SK-N-SH treated with all-trans-retinoic acid at 6 μM for 48 hours (cell line): ENCODE measurements around the gene TXLNG.

Experiments
- ATAC-seq: fragments of 200-7000 bp; cut with Tn5 transposase; 3 replicates; pipeline ENCODE4 v1.9.1; 2020; ENCODE audit warnings: mild to moderate bottlenecking, moderate library complexity
- ARNTL ChIP-seq: fragments of 450-650 bp; formaldehyde crosslinking; IDR thresholded peaks from 2 replicates; pipeline ENCODE4 v1.5.0; 2020; ENCODE audit warnings: low read depth, mild to moderate bottlenecking, moderate library complexity, borderline replicate concordance
- BACH2 ChIP-seq: fragments of 250-450 bp; sonication (Bioruptor Pico); IDR thresholded peaks from 2 replicates; pipeline ENCODE4 v1.9.0; 2021; ENCODE audit warnings: mild to moderate bottlenecking, borderline replicate concordance
- CREB5 ChIP-seq: fragments of 250-450 bp; sonication (Bioruptor Pico); IDR thresholded peaks from 2 replicates; pipeline ENCODE4 v1.5.1; 2020; ENCODE audit warnings: low read depth, mild to moderate bottlenecking, moderate library complexity
- CSDC2 ChIP-seq: fragments of 250-450 bp; sonication (Bioruptor Pico); IDR thresholded peaks from 2 replicates; pipeline ENCODE4 v1.5.0; 2020; ENCODE audit warnings: mild to moderate bottlenecking, moderate library complexity
- ESRRG ChIP-seq: fragments of 250-450 bp; sonication (Bioruptor Pico); IDR thresholded peaks from 2 replicates; pipeline ENCODE4 v1.6.1; 2021; ENCODE audit warnings: mild to moderate bottlenecking
- GLIS3 ChIP-seq: fragments of 250-450 bp; sonication (Bioruptor Pico); IDR thresholded peaks from 2 replicates; pipeline ENCODE4 v1.5.0; 2020; ENCODE audit warnings: mild to moderate bottlenecking, moderate library complexity
- ISL1 ChIP-seq: fragments of 250-450 bp; sonication (Bioruptor Pico); IDR thresholded peaks from 2 replicates; pipeline ENCODE4 v2.1.2; 2022; ENCODE audit warnings: mild to moderate bottlenecking, moderate library complexity
- OSR1 ChIP-seq: fragments of 250-450 bp; sonication (Bioruptor Pico); IDR thresholded peaks from 2 replicates; pipeline ENCODE4 v1.8.0; 2022; ENCODE audit warnings: moderate library complexity, mild to moderate bottlenecking, inconsistent platforms
- PATZ1 ChIP-seq: fragments of 250-450 bp; sonication (Bioruptor Pico); IDR thresholded peaks from 2 replicates; pipeline ENCODE4 v1.8.0; 2020; ENCODE audit warnings: mild to moderate bottlenecking, moderate library complexity, borderline replicate concordance
- PPARA ChIP-seq: fragments of 250-450 bp; sonication (Bioruptor Pico); IDR thresholded peaks from 2 replicates; pipeline ENCODE4 v1.5.0; 2020; ENCODE audit warnings: mild to moderate bottlenecking, borderline replicate concordance
- RARB ChIP-seq: fragments of 250-450 bp; sonication (Bioruptor Pico); IDR thresholded peaks from 2 replicates; pipeline ENCODE4 v1.8.0; 2021; ENCODE audit warnings: mild to moderate bottlenecking, moderate library complexity
- SNAI2 ChIP-seq: fragments of 250-450 bp; sonication (Bioruptor Pico); IDR thresholded peaks from 2 replicates; pipeline ENCODE4 v1.5.0; 2020; ENCODE audit warnings: mild to moderate bottlenecking, moderate library complexity
- TCF4 ChIP-seq: fragments of 250-450 bp; sonication (Bioruptor Pico); IDR thresholded peaks from 2 replicates; pipeline ENCODE4 v1.8.0; 2021; ENCODE audit warnings: mild to moderate bottlenecking, moderate library complexity, borderline replicate concordance
- TOX ChIP-seq: fragments of 250-450 bp; sonication (Bioruptor Pico); IDR thresholded peaks from 2 replicates; pipeline ENCODE4 v1.8.0; 2021; ENCODE audit warnings: mild to moderate bottlenecking, moderate library complexity, borderline replicate concordance
- TSHZ2 ChIP-seq: fragments of 250-450 bp; sonication (Bioruptor Pico); IDR thresholded peaks from 2 replicates; pipeline ENCODE4 v1.5.0; 2020; ENCODE audit warnings: mild to moderate bottlenecking, moderate library complexity
- ZC3H10 ChIP-seq: fragments of 250-450 bp; sonication (Bioruptor Pico); IDR thresholded peaks from 2 replicates; pipeline ENCODE4 v1.5.1; 2021; ENCODE audit warnings: mild to moderate bottlenecking, moderate library complexity
- ZFP3 ChIP-seq: fragments of 250-450 bp; sonication (Bioruptor Pico); IDR thresholded peaks from 2 replicates; pipeline ENCODE4 v1.5.0; 2020; ENCODE audit warnings: mild to moderate bottlenecking, moderate library complexity
- ZFP30 ChIP-seq: fragments of 450-650 bp; formaldehyde crosslinking; IDR thresholded peaks from 2 replicates; pipeline ENCODE4 v1.5.0; 2022; ENCODE audit warnings: mild to moderate bottlenecking, moderate library complexity
- ZNF565 ChIP-seq: fragments of 450-650 bp; formaldehyde crosslinking; conservative IDR thresholded peaks from 2 replicates; pipeline ENCODE4 v1.5.0; 2020; ENCODE audit warnings: low read depth, mild to moderate bottlenecking, moderate library complexity
- ZNF70 ChIP-seq: fragments of 450-650 bp; formaldehyde crosslinking; IDR thresholded peaks from 2 replicates; pipeline ENCODE4 v1.5.0; 2020; ENCODE audit warnings: mild to moderate bottlenecking, moderate library complexity
- ZNF8 ChIP-seq: fragments of 450-650 bp; formaldehyde crosslinking; IDR thresholded peaks from 2 replicates; pipeline ENCODE4 v1.5.0; 2020; ENCODE audit warnings: mild to moderate bottlenecking, moderate library complexity
- TF ChIP-seq, protein P1 (sequence below): fragments of 250-450 bp; sonication (Bioruptor Pico); IDR thresholded peaks from 2 replicates; pipeline ENCODE4 v1.8.0; 2021; ENCODE audit warnings: low read depth, mild to moderate bottlenecking, moderate library complexity, borderline replicate concordance

TXLNG gene

DNA sequence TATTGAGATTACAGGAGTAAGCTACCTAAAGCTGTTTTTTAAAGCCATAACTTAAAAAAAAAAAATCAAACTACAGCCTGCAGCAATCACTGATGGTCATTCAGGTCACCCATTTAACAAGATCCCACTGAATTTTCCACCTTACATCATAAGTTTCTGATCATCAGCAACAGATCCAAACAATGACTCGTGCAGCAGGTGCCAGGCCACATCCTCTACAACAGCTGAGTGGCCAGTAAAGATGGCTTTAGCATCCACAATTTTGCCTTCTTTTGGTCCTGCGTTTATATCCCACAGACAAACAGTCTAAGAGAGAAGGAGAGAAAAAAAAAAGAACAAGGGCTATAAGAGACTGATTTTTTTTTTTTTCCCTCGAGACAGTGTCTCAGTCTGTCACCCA is 67.3 kb downstream of the TXLNG start (continued):
- TF ChIP-seq ESRRG (CRISPR knock-in tag): no peak

DNA sequence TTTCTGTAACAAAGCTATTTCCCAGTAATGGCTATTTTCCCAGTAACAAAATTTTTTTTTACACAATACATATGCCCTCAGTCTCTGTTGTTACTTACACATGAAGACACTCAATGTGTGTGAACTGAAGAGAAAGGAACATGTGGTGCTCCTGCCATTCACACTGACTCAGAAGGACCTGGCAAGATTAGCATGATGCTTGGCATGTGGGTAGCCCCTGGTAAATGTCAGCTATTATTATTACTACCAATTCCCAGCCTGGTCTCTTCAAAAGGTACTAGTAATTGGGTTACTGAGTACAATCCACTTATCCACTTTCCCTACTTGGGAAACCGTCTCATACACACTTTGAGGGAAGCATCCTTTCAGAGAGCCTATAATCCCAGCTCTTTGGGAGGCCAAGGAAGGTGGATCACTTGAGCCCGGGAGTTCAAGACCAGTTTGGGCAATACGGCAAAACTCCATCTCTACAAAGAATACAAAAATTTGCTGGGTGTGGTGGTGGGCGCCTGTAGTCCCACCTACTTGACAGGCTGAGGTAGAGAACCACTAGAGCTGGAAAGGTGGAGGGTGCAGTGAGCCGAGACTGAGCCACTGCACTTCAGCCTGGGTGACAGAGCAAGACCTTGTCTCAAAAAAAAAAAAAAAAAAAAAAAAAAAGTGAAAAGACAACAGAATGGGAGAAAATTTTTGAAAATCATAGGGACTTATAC is 69.3 kb downstream of the TXLNG start:
- TF ChIP-seq CSDC2 (CRISPR knock-in tag) (no peak), ZC3H10 (no peak), ESRRG (CRISPR knock-in tag) (no peak), SNAI2 (CRISPR knock-in tag) (no peak), OSR1 (CRISPR knock-in tag) (no peak), TCF4 (CRISPR knock-in tag) (no peak)
- ATAC-seq: no peak

- ATAC-seq: peak; percentile 36; the same call in 2 of the 3 replicates
Observed at GRCh38 chrX:16856076-16856404, 69.8 kb downstream of the TXLNG start.

DNA sequence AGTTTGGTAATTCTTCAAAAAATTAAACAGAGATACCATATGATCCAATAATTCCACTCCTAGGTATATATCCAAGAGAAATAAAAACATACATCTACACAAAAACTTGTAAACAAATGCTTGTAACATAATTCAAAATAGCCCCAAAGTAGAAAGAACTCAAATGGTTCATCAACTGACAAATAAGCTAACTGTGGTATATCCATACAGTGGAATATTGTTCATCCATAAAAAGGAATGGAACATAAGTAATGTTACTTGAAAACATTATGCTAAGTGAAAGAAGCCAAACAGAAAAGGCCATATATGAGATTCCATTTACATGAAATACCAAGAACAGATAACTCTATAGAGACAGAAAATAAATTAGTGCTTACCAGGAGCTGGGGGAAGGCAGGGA is 70.5 kb downstream of the TXLNG start:
- TF ChIP-seq PPARA (CRISPR knock-in tag) (no peak), ZFP3 (CRISPR knock-in tag) (no peak), ZFP30 (CRISPR knock-in tag) (no peak), ZNF565 (CRISPR knock-in tag) (no peak), BACH2 (CRISPR knock-in tag) (no peak), ESRRG (CRISPR knock-in tag) (no peak), ZNF8 (CRISPR knock-in tag) (peak; percentile 99)
- ATAC-seq: no peak

DNA sequence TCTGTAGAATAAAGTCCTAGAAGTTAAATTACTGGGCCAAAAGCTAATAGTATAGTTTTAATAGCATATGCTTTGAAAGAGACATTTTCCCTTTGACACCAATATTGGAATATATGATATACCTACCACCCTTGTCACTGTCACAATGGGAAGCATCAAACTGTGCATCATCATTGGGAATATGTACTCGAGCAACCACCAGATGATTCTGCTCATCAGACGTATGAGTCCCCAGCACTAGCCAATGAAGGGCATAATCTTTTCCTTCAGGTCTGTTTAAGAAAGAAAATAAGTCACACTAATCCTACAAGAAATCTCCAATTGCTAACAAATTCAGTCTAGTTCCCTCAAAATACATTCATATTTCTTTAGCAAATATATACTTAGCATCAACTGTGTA is 76.6 kb downstream of the TXLNG start:
- TF ChIP-seq GLIS3 (CRISPR knock-in tag): no peak
- TF ChIP-seq ZC3H10: no peak
- no peak for TF ChIP-seq PATZ1 (CRISPR knock-in tag)
- TF ChIP-seq, all 23 proteins: peak for 0
- ATAC-seq: no peak

- no peak for ATAC-seq
- TF ChIP-seq CSDC2 (CRISPR knock-in tag) (no peak), TSHZ2 (no peak), PATZ1 (CRISPR knock-in tag) (no peak)
Observed at GRCh38 chrX:16867947-16868346, 81.7 kb downstream of the TXLNG start.

DNA sequence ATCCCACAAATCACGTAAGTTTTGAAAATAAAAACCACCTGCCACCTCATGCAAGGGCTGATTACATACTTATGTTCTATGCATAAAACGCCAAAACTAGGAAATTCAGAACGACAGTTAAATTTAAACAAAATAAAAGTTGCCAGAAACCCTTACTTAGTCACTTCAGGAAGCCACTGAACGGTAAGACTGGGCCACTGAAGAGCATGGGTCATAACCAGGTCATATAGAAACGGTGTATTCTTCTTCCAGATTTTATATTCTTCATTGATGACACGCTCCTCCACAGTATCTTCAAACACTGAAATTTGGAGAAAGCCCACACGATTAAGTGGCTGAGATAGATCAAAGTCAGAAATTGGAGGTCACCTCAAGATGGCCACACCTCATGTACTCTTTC is 82.7 kb downstream of the TXLNG start:
- ATAC-seq: no peak
- TF ChIP-seq PPARA (CRISPR knock-in tag): no peak
- TF ChIP-seq TOX: no peak
- no peak for TF ChIP-seq BACH2 (CRISPR knock-in tag)
- no peak for TF ChIP-seq ZFP30 (CRISPR knock-in tag)
- no peak for TF ChIP-seq TCF4 (CRISPR knock-in tag)
- TF ChIP-seq ARNTL (CRISPR knock-in tag): no peak
- TF ChIP-seq, protein P1, sequence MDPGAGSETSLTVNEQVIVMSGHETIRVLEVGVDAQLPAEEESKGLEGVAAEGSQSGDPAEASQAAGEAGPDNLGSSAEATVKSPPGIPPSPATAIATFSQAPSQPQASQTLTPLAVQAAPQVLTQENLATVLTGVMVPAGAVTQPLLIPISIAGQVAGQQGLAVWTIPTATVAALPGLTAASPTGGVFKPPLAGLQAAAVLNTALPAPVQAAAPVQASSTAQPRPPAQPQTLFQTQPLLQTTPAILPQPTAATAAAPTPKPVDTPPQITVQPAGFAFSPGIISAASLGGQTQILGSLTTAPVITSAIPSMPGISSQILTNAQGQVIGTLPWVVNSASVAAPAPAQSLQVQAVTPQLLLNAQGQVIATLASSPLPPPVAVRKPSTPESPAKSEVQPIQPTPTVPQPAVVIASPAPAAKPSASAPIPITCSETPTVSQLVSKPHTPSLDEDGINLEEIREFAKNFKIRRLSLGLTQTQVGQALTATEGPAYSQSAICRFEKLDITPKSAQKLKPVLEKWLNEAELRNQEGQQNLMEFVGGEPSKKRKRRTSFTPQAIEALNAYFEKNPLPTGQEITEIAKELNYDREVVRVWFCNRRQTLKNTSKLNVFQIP: no peak
- no peak for TF ChIP-seq SNAI2 (CRISPR knock-in tag)
- no peak for TF ChIP-seq ZNF8 (CRISPR knock-in tag)
- no peak for TF ChIP-seq RARB (CRISPR knock-in tag)
- no peak for TF ChIP-seq CREB5 (CRISPR knock-in tag)
- no peak for TF ChIP-seq ZC3H10
- TF ChIP-seq ISL1: no peak
- no peak for TF ChIP-seq ESRRG (CRISPR knock-in tag)
- TF ChIP-seq ZNF70 (CRISPR knock-in tag): no peak
